MCF 10A (cell line): ENCODE measurements around the gene TRAPPC2. TPM values are rescaled to one million over a fixed set of nuclear protein-coding genes. Genes with fewer than 3 reads are reported as not detected.
A peak's percentile ranks its signal among the peaks of the same experiment; 100 is the strongest.

Source experiments
- BruUV-seq: library from RNA; stranded (reverse); fragments of 400-500 nt; replicated peaks from 2 replicates; lab custom pipeline; 2021; lab: Mats Ljungman, UMichigan
- CTCF ChIA-PET: fragments of 300-600 bp; sonication (Branson Sonifier 250); formaldehyde crosslinking; extraction: SDS; loops from one replicate; lab custom pipeline; 2021; ENCODE audit warnings: antibody characterized with exemption, inconsistent platforms; lab: Yijun Ruan, JAX
- POLR2A ChIA-PET: fragments of 300-600, 350-650 bp; sonication (Branson Sonifier 250); formaldehyde crosslinking; extraction: SDS; loops from one replicate; lab custom pipeline; 2020; ENCODE audit warnings: antibody characterized with exemption, inconsistent platforms; lab: Yijun Ruan, JAX
- DNase-seq: peaks from one replicate; pipeline ENCODE4 v3.0.0-alpha.2; 2018; ENCODE audit not compliant: unreplicated experiment
- H3K27ac Mint-ChIP-seq: one replicate; pipeline ENCODE4 v1.8.0; 2022; ENCODE audit warnings: mild to moderate bottlenecking, low read depth, mixed read lengths; ENCODE audit not compliant: unreplicated experiment
- H3K27me3 Mint-ChIP-seq: one replicate; pipeline ENCODE4 v1.8.0; 2022; ENCODE audit warnings: mixed read lengths; ENCODE audit not compliant: insufficient read depth, unreplicated experiment
- H3K36me3 Mint-ChIP-seq: one replicate; pipeline ENCODE4 v1.8.0; 2022; ENCODE audit warnings: mild to moderate bottlenecking, moderate library complexity, mixed read lengths; ENCODE audit not compliant: insufficient read depth, unreplicated experiment
- H3K4me1 Mint-ChIP-seq: one replicate; pipeline ENCODE4 v1.8.0; 2022; ENCODE audit warnings: mixed read lengths; ENCODE audit not compliant: insufficient read depth, unreplicated experiment
- H3K4me3 Mint-ChIP-seq: one replicate; pipeline ENCODE4 v1.8.0; 2022; ENCODE audit warnings: mild to moderate bottlenecking, moderate library complexity, mixed read lengths; ENCODE audit not compliant: unreplicated experiment
- H3K9me3 Mint-ChIP-seq: one replicate; pipeline ENCODE4 v1.8.0; 2022; ENCODE audit warnings: mixed read lengths; ENCODE audit not compliant: unreplicated experiment
- CTCF ChIP-seq: fragments of 200-600 bp; IDR thresholded peaks from one replicate; pipeline ENCODE4 v1.8.0; 2022; ENCODE audit warnings: antibody characterized with exemption, mild to moderate bottlenecking; ENCODE audit not compliant: unreplicated experiment
- intact Hi-C: fragments of 100-400 bp; cut with micrococcal nuclease; formaldehyde crosslinking; loops from 2 replicates; pipeline ENCODE4 v1.14.1; 2022
- total RNA-seq: library from RNA; stranded (reverse); gene quantifications from 2 replicates; pipeline ENCODE4 v1.2.3, GENCODE V29; 2022

The TRAPPC2 gene
- total RNA-seq, 1 experiment from 2014 or later: 21.7 TPM

GRCh38 chrX:13750812-13751211 lies 16.4 kb upstream of the TRAPPC2 start:
- no TSS peak for BruUV-seq
- no peaks in the 10 kb centered on the region for H3K9me3 Mint-ChIP-seq
- H3K4me1 Mint-ChIP-seq: peaks cover 6% of the 10 kb centered on the region
- no peaks in the 10 kb centered on the region for H3K27me3 Mint-ChIP-seq
- ChIA-PET POLR2A (interaction anchor here (0.7 to 4.4 kb wide), 8 partner anchors 8 to 281 kb away, joined by 3 to 39 read pairs (median 4); partner anchors contain the start of genes GEMIN8, OFD1, TCEANC and TRAPPC2), CTCF (interaction anchor here (0.6 to 7.6 kb wide), 21 partner anchors 10 to 1163 kb away, joined by 3 to 71 read pairs (median 4); partner anchors contain the start of genes GEMIN8, OFD1 and TRAPPC2)
- intact Hi-C loops: loop anchor here (1.0 to 5.0 kb wide), 3 partner anchors 101 to 281 kb away; no protein-coding TSS in a partner anchor
- DNase-seq: no peak
- peaks cover 73% of the 10 kb centered on the region for H3K36me3 Mint-ChIP-seq
- TF ChIP-seq CTCF: no peak
- H3K4me3 Mint-ChIP-seq: no peak overlapping the region
- H3K27ac Mint-ChIP-seq: no peak overlapping the region

DNA sequence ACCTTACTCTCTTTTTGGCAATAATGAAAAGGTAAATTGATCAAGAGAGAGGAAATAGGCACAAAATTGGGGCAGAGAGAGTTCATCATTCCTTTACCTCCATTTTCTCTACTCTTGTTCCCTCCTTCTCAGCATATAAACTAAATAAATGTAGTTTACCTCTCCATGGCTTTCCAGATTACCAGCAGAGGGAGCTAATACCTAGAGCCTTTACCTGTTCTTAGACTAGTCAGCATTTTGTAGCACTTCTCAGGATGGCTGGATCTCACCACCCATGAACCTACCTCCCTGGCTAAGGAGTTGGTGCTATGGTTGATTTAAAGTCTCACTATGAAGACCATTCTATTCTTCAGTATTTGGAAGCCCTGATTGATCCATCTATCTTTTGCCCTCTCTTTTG lies 15.8 kb upstream of the TRAPPC2 start:
- peak; percentile 62 for TF ChIP-seq CTCF
- Mint-ChIP-seq H3K36me3 (peaks cover 70% of the 10 kb centered on the region), H3K4me3 (no peak overlapping the region), H3K27me3 (no peaks in the 10 kb centered on the region), H3K4me1 (peaks cover 6% of the 10 kb centered on the region), H3K27ac (no peak overlapping the region), H3K9me3 (no peaks in the 10 kb centered on the region)
- POLR2A ChIA-PET: interaction anchor here (0.7 to 4.4 kb wide), 9 partner anchors 14 to 281 kb away, joined by 3 to 39 read pairs (median 4); partner anchors contain the start of genes OFD1, TCEANC and TRAPPC2
- CTCF ChIA-PET: interaction anchor here (0.7 to 7.6 kb wide), 21 partner anchors 9 to 295 kb away, joined by 3 to 71 read pairs (median 4); partner anchors contain the start of genes GEMIN8, OFD1 and TRAPPC2
- peak; percentile 77 for DNase-seq
- BruUV-seq: no TSS peak
- intact Hi-C loops: loop anchor here (1.0 to 5.0 kb wide), 3 partner anchors 102 to 282 kb away; no protein-coding TSS in a partner anchor

- Mint-ChIP-seq H3K36me3 (peaks cover 70% of the 10 kb centered on the region), H3K27me3 (no peaks in the 10 kb centered on the region), H3K4me3 (no peak overlapping the region), H3K27ac (no peak overlapping the region), H3K4me1 (peaks cover 6% of the 10 kb centered on the region), H3K9me3 (no peaks in the 10 kb centered on the region)
- ChIA-PET POLR2A (interaction anchor here (0.8 to 1.2 kb wide), 2 partner anchors 10 to 89 kb away, joined by 3 read pairs; no protein-coding TSS in a partner anchor), CTCF (interaction anchor here (0.6 to 7.6 kb wide), 13 partner anchors 9 to 1984 kb away, joined by 3 to 71 read pairs (median 3); partner anchors contain the start of genes GEMIN8, OFD1 and TRAPPC2)
- no TSS peak for BruUV-seq
- no peak for TF ChIP-seq CTCF
- intact Hi-C loops: loop anchor here (1.0 kb wide), 2 partner anchors 90 to 242 kb away; no protein-coding TSS in a partner anchor
- no peak for DNase-seq
Observed at GRCh38 chrX:13748486-13748885, 14.1 kb upstream of the TRAPPC2 start.

DNA sequence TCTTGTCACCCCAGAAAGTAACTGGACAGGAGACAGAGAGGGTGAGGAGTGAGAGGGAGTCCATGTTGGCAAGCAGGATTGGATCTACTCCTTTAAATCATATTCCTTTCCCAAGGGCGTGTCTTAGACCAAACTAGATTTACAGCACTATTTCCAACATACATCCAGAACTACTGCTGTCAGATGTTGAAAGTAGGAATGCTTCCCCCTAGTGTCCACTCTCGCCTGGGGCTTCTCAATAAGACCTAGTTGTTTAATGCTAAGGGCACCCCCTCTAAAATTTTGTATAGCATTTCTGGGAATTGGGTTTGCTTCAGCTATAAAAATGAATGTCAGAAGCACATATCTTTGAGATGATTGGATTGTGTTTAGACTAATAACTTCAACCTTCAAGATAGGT lies 13.4 kb upstream of the TRAPPC2 start:
- intact Hi-C loops: loop anchor here (1.0 kb wide), 2 partner anchors 90 to 242 kb away; no protein-coding TSS in a partner anchor
- peak; percentile 48 for TF ChIP-seq CTCF
- no TSS peak for BruUV-seq
- peaks cover 6% of the 10 kb centered on the region for H3K4me1 Mint-ChIP-seq
- H3K27ac Mint-ChIP-seq: no peak overlapping the region
- POLR2A ChIA-PET: interaction anchor here (0.8 to 2.9 kb wide), 2 partner anchors 9 to 12 kb away, joined by 3 to 16 read pairs; partner anchors contain the start of genes OFD1 and TRAPPC2
- no peak overlapping the region for H3K4me3 Mint-ChIP-seq
- H3K36me3 Mint-ChIP-seq: peaks cover 66% of the 10 kb centered on the region
- CTCF ChIA-PET: interaction anchor here (0.6 to 7.6 kb wide), 10 partner anchors 12 to 1985 kb away, joined by 3 to 71 read pairs (median 4); partner anchors contain the start of genes GEMIN8, OFD1 and TRAPPC2
- H3K9me3 Mint-ChIP-seq: no peaks in the 10 kb centered on the region
- no peaks in the 10 kb centered on the region for H3K27me3 Mint-ChIP-seq
- DNase-seq: peak; percentile 71
